ENCODE measurements around the gene DIAPH2.

DNA sequence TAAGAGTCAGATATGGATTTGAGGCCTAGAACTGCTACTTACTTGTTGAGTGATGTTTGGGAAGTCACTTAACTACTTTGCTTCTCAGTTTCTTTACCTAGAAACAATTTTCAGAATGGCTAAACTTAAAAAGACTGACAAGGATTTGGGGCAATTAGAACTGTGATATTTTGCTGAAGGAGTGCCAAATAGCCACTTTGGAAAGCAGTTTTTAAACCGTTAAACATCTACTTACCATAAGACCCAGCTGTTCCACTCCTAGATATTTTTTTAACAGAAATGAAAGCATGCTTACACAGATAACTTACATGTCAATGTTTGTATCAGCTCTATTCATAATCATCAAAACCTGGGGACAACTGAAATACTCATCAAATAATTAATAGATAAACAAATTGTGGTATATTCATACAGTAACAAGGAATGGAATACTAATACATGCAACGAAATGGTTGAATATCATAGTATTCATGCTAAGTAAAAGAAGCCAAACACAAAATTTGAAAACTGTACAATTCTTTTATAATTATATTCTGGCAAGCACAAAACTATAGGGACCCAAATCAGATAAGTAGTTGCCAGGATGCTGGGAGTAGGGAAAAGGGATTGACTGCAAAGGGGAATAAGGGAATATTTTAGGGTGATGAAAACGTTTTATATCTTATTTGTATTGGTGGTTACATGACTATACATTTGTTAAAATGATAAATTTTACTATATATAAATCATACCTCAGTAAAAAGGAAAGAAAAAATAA lies 223.1 kb downstream of the DIAPH2 start:
- TF ChIP-seq, protein P1, sequence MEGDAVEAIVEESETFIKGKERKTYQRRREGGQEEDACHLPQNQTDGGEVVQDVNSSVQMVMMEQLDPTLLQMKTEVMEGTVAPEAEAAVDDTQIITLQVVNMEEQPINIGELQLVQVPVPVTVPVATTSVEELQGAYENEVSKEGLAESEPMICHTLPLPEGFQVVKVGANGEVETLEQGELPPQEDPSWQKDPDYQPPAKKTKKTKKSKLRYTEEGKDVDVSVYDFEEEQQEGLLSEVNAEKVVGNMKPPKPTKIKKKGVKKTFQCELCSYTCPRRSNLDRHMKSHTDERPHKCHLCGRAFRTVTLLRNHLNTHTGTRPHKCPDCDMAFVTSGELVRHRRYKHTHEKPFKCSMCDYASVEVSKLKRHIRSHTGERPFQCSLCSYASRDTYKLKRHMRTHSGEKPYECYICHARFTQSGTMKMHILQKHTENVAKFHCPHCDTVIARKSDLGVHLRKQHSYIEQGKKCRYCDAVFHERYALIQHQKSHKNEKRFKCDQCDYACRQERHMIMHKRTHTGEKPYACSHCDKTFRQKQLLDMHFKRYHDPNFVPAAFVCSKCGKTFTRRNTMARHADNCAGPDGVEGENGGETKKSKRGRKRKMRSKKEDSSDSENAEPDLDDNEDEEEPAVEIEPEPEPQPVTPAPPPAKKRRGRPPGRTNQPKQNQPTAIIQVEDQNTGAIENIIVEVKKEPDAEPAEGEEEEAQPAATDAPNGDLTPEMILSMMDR (IDR thresholded peaks at IDR 0.05; ENCODE audit: low read length) = no peak
- TF ChIP-seq EZH2 (optimal IDR thresholded peaks at IDR 0.05; ENCODE audit: low read depth, low read length) (no peak), EZH2phosphoT487 (IDR thresholded peaks at IDR 0.05; ENCODE audit: low read length) (no peak)
